GM21447 (cell line): Measurements from ENCODE around the gene MIXL1.
"Not testable (repeated sequence)": the region's sequence is repeated elsewhere in the genome, so short reads cannot be mapped to it uniquely, and the experiment has no call there.

ENCODE experiments used
- ATAC-seq: cut with Tn5 transposase; IDR thresholded peaks from one replicate; pipeline ENCODE4 v1.9.1; 2021; ENCODE audit not compliant: unreplicated experiment

MIXL1 gene

DNA sequence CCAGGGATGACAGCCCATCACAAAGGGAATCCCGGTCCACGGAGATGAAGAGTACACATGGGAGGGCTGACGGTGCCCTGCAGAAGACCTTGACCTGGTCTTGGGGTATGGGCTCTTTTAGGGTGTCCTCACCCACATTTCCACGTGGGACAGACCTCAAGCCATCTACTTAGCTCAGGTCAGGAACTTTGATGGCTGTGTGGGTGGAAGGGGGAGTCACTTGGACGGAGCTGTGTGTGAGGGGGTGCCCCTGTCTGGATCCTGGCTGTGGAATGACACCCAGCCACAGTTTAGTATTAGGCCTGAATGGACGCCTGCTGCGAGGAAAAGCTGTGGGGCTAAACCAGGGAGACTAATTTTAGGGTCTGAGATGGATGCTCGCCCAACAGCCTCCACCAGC is 10.9 kb upstream of the MIXL1 start:
- no peak for ATAC-seq

DNA sequence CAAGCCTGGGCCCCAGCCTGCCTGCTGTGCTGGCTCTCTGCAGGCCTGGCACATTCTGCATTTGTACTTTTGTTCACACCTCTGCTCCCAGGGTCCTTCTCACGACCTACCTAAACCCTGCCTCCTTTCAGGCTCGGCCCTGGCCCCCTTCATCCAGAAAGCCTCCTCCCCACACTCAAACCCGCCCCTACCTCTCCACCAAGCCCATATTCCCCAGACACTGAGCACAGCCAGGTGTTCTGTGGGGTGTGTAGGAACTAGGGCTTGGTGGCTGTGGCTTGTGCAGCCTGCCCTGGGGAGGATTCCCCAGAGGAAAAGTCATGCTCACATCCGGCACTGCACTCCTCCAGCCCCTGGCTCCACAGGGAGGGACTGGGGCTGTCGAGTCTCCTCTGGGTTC is 8.2 kb upstream of the MIXL1 start:
- no peak for ATAC-seq

DNA sequence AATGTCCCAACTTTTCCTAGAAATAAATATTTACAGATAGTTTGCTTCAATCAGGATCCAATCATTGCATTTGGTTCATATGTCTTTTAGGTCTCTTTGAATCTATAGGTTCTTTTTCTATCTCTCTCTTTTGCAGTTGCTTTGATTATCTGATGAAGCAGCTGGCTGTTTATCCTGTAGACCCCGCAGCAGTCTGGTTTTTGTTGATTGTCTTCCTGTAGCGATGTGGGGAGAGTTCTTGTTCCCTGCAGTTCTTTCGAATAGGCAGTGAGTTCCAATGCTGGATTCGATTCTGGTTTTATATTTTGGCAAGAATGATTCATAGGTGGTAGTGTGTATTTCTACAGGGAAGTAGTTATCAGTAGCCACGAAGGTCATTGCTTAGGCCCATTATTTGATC is 7.4 kb upstream of the MIXL1 start:
- no peak for ATAC-seq

DNA sequence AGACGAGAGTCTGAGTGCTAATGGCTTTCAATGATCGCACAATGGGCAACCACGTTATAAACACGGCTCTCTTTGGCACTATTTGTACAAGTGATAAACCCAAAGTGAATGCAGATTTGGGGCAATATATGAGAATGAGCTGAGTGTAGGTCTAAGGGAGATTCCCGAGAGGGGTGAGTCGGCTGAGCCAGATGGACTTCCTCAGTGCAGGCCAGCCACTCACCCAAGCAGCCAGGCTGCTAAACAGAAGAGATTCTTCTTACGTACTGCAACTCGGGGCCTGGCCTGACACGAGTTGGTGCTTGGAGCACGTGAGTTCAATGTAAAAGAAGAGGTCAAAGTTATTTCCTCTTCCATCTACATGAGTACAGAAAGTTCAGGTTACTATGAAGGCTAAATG is 6.2 kb upstream of the MIXL1 start:
- no peak for ATAC-seq

DNA sequence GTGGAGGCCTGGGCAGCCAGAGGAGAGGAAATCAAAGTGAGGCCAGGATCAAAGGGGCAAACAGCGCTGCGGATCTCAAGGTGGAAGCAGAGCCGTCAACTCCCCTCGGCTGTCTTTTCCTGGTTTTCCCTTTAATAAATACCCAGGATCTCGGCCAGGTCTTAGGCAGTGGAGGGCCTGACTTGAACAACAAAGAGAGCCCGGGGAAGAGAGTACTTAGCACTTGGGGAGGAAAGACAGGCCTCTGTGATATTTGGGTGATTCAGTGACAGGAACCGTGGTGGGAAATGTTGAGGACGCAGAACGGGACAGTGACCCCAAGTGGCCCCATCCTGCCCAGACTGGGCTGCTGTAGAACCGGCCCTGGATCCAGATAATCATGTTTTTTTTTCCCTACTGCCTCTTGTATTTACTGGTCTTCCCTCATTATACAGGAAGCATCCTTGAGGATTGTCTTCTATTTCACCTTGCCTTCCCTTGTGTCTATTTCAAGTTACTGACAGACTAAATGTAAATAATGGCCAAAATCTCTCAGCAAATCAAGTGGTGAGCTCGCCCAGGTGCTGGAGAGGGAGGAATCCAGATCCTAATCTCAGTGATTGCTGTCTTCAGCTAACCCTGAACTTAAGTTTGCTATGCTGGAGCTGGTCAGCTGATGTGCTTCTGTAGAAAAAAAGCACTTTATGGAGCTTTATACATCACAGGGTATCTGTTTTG is 2.8 kb upstream of the MIXL1 start:
- no peak for ATAC-seq

DNA sequence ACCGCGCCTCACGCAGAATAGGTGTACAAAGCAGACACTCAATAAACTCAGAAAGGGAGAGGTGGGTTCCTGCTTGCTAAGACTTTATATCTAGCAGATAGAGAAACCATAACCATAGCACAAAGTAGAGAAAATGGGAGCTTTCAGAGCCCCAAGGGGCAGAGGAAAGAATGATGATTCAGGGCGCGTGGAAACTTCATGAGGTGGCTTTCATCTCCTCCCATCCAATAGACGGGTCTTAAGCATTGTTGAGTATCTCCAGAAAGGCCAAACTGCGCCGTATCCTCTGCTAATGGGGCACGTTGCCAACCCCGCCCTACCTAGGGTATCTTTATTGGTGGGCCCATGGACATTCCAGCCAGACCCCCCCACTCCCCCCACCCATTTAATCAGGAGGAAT is 778 bp upstream of the MIXL1 start:
- no peak for ATAC-seq

DNA sequence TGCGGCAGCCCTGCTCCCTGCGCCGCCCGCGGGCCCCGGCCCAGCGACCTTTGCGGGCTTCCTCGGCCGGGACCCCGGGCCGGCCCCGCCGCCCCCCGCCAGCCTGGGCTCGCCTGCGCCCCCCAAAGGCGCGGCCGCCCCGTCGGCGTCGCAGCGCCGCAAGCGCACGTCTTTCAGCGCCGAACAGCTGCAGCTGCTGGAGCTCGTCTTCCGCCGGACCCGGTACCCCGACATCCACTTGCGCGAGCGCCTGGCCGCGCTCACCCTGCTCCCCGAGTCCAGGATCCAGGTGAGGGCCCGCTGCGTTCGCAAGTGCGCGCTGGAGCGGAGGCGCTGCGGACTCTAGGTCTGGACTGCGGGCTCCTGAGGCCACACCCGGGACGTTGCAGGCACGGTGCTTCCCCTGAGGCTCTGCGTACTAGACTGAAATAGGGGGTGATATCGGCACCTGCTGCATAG is 351 bp downstream of the MIXL1 start:
- peak; percentile 71 for ATAC-seq

DNA sequence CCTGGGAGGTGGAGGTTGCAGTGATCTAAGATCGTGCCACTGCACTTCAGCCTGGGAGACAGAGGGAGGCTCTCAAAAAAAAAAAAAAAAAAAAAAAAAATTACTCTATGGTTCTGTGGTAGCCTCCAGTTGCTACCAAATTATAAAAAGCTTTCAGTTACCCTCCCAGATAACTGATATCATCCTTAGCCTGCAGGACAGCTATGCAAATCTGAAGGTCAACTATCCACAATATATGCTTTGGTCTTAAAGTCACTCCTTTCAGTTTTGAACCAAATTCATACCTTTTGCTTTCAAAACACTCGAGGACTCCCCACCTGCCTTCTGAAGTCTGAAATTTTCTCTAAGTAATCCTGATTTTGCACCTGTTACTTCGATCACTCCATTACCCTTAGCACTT is 3.1 kb downstream of the MIXL1 start:
- ATAC-seq, result peak; percentile 40

DNA sequence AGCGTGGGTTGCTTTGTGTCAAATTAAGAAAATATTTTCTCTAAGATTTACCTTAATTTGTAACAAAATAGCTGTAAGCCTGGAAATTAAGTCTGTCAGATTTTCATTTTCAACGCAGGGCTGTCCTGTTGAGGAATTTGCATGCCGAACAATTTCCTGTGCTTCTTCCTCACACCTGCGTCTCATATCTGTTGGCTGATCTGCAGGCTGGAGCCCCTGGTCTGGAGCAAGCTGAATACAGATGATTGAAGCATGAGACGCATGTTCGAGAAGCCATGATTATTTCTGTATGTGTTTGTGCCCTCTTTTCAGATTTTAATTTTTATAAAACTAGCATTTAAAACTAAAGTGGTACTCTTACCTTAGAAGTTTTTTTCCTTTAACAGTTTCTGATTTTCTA is 9.8 kb downstream of the MIXL1 start:
- ATAC-seq, result peak; percentile 70

DNA sequence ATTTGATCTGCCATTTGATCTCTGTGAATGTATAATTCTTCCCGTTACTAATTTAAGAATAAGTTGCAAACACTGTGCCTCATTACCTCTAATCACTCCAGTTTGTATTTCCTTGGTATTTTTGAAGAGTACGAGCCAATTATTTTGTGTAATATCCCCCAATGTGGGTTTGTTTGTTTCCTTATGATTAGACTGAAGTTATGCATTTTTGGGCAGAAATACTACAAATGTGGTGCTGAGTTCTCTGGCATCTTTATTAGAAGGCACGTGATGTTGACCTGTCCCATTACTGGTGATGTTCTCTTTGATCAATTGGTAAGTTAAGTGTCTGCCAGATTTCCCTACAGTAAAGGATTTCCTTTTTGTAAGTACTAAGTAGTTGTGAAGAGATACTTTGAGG is 10.3 kb downstream of the MIXL1 start:
- no peak for ATAC-seq

DNA sequence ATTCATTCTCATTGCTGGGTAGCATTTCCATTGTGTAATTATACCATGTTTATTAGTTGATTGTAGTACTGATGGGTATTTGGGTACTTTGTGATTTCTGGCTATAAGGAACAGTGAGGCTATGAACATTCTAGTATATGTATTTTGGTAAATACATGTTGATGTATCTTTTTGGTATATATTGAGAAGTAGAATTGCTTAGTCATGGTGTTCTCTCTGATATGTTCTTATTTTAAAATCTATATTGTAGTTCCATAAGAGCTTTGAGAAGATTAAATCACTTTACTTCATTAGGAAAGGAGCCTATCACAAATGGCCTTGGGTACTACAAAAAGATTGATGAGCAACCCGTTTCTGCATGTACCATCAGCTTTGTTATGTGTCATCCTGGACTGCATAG is 13.4 kb downstream of the MIXL1 start:
- no peak for ATAC-seq

DNA sequence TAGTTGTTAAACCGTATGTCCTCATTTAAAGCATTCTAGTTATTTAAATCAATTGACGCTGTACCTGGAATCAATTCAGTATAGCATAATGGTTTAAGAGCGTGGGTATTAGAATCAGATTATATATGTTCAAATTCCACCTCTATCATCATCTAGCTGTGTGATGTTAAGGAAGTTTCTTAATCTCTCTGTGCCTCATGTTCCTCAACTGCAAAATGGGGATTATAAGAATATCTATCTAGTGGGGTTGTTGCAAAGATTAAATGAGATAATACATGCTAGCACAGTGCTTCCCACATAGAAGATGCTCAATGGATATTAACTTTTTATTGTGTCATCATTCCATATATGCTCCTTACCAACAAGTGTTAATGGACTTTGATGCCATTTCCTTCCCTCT is 16.0 kb downstream of the MIXL1 start:
- ATAC-seq, result no peak

DNA sequence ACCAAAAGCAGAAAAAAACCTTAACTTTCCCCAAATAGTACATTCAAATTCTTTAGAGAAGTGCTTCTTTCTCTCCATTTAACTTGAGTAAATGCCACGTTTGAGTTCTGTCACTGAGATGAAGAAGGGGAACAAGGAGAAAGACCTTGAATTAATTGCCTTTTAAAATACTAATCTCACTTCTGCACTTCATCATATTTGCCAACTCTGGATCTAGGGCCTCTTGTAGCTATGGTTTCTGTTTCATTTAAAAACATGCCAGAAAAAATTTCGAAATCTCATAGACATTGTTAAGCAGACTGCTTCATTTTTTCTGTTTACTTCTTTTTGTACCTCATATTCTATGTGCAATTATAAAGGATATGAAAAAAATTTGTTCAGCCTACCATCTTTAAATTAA is 24.6 kb downstream of the MIXL1 start:
- ATAC-seq, result no peak

DNA sequence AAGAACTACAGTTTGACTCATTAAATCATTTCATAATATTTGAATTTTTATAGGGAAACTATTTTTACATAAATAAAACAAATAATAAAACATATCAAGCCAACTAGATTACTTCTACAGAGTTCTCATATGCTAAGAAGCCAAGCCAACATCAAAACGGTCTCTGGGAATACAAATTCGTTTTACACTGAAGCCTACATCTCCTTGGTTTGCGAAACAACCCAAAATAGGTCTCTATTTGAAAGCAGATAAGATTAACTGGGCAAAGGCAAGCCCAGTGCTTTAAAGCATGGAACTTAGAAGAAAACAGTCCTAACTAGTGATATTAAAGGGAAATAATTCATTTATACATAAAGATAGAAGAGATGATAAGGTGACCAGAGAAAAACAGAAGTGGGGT is 25.3 kb downstream of the MIXL1 start:
- no peak for ATAC-seq

DNA sequence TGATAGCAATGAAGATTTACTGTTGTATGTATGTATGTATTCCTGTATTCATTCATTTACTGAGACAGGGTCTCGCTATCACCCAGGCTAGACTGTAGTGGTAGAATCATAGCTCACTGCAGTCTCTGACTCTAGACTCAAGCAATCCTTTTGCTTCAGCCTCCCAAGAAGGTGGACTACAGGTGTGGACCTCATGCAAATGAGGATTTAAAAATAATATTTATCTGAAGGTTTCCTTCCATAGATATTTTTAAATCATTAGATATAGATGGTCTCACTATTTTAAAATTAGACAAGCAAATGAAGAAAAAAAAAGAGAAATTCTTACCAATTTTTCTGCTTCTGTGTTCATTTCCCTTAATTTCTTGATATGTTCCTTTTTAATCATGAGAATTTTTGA is 27.0 kb downstream of the MIXL1 start:
- no peak for ATAC-seq

DNA sequence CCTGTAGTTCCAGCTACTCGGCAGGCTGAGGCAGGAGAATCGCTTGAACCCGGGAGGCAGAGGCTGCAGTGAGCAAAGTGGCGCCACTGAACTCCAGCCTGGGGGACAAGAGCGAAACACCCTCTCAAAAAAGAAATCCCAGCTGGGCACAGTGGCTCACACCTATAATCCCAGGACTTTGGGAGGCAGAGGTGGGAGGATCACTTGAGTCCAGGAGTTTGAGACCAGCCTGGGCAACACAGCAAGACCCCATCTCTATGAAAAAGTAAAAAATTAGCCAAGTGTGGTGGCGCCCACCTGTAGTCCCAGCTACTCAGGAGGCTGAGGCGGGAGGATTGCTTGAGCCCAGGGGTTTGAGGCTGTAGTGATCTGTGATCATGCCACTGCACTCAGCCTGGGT is 29.4 kb downstream of the MIXL1 start:
- not testable (repeated sequence) for ATAC-seq

DNA sequence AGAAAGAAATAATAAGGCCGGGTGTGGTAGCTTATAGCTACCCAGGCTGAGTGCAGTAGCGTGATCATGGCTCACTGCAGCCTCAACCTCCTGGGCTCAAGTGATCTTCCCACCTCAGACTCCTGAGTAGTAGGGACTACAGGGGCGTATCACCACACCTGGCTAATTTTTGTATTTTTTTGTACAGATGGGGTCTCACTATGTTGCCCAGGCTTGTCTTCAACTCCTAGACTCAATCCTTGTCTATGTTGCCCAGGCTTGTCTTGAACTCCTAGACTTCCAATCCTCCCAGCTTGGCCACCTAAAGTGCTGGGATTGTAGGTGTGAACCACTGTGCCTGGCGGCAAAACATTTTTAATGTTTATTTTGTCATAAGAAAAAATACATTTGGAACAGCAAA is 30.5 kb downstream of the MIXL1 start:
- no peak for ATAC-seq

DNA sequence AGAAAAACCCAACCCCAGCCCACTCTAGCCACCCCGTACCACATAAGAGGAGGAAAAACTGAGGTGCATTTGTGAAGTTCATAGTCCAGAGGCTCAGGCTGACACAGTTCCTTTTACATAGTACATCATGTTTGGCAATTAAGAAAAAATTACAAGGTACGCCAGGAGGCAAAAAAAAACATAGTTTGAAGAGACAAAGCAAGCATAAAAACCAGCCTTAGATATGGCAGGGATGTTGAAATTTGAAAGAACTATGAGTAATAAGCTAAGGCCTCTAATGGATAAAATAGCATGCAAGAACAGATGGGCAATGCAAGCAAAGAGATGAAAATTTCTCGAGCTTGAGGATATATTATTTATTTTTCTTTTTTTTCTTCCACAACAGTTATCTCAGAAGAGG is 31.9 kb downstream of the MIXL1 start:
- ATAC-seq, result no peak

DNA sequence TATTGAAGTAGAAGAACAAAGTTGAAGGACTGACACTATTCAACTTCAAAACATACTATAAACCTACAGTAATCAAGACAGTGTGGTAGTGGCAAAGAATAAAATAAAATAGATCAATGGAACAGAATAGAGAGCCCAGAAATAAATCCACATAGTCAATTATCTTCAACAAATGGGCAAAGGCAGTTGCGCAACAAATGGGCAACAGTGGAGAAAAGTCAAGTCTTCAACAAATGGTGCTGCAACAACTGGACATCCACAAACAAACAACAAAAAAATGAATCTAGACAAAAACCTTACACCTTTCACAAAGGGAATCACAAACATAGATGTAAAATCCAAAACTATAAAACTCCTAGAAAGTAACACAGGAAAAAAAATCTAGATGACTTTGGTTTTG is 38.4 kb downstream of the MIXL1 start:
- no peak for ATAC-seq

DNA sequence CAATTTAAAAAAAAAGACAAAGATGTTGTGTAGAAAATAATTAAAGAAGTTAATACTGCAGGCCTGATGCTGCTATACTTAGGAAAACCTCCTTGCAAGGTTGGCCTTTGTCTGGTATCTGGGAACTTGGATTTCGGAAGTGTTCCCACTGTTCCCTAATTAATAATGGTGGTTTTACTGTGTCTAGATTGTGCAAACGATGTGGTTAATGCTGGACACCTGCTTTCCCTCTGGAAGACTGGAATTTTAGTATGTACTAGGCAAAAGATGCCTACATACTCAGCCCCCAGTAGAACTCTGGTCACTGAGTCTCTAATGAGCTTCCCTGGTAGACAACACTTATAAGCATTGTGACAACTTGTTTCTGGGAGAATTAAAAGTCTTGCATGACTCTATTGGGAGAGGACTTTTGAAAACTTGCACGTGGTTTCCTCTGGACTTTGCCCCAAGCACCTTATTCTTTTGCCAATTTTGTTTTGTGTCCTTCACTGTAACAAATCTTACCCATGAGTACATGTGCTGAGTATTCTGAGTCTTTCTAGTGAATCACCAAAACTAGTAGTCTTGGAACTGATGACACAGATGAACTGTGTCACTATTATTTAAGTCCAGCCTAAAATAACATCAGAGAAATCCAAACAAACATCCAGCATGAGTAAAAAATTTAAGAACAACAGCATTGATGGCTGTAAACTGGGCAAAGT is 45.1 kb downstream of the MIXL1 start:
- no peak for ATAC-seq

DNA sequence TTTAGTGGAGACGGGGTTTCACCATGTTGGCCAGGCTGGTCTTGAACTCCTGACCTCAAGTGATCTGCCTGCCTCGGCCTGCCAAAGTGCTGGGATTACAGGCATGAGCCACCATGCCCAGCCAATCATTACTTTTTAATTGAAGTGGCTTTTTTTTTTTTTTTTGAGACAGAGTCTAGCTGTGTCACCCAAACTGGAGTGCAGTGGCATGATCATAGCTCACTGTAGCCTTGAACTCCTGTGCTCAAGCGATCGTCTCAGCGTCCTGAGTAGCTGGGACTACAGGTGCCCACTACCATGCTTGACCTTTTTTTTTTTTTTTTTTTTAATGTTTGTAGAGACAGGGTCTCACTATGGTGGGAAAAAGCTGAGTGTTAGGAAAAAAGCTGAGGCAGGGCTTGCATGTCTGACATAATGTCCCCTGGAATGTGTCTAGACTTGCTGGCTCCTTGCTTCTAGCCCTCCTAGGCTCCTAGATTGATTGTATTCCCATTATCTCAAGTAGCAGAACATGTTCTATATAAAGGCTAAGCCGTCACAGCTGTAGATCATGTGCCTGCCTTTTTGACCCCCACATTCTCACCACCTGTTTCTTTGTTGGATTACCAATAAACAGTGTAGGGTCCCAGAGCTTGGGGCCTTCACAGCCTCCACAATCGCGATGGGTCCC is 48.9 kb downstream of the MIXL1 start:
- not testable (repeated sequence) for ATAC-seq

DNA sequence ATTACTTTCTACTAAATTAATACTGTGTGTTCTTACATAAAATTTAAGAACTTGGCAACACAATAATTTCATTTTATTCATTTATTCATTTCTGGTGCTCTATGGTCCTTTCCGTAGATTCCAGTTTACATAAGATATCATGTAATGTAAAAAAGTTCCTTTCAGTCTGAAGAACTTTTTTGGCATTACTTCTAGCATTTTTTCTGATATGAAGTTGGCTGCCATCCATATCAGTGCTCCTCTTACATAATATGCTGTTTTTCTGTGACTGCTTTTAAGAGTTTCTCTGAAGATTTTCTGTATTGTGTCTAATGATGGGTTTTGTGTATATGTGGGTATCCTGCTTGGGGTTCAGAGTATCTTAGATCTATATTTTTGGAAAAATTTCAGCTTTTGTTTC is 50.7 kb downstream of the MIXL1 start:
- no peak for ATAC-seq
